Stromal cell of bone marrow (primary cell): Measurements from ENCODE around the gene SLC22A3.
"Not testable (repeated sequence)": the region's sequence is repeated elsewhere in the genome, so short reads cannot be mapped to it uniquely, and the experiment has no call there.

ENCODE experiments used
- DNase-seq: peaks from one replicate; pipeline ENCODE4 v3.0.0-alpha.2; 2012; ENCODE audit warnings: low read depth

Gene SLC22A3

DNA sequence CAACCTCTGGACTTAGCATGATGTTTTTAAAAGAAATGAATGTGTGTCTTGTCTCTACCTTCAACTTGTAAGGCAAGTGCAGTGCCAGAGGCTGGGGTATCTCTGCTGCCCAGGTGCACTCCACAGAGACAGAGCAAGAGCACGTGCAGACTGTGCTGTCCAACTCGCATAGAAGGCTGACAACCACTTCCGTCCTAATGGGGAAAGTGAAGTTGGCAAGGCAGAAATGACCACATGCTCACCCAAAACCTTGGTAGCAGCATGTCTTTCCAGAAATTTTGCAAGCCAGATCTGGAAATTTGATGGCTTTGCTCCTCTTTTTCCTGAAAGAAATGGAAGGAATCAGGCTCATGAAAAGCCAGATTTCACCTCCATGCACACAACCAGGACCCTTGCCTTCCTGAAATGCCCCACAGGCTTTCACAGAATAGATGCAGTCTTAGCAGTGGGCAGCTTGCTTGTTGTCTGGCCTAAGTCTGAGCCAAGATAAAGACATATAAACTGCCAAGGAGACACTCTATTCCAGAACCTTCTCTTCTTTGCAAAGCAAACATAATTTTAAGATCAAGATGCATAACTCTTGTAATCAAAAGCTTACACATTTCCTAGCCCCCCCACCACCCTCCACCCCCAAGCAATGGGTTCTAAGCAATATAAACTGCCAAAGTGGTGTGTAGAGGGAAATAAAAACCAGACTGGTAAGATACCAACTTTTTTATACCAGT is 26.8 kb downstream of the SLC22A3 start:
- no peak for DNase-seq

DNA sequence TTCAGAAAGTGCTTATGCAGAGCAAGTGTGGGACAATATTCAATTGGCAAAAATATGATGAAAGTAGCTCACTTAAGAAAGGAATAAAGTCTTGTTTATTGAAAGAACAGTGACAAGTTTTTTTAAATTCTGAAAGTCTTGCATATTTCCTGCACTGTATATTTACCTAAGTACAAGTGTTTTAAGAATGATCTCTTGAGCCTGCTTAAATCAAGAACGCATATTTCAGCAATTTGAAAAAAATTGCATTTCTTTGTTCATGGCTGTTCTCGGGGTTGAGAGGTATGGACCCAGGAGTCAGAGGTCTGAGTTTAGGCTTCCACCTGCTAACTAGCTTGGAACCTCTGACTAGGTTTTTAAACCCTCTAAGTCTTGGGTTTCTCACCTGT is 27.4 kb downstream of the SLC22A3 start:
- DNase-seq, result no peak

DNA sequence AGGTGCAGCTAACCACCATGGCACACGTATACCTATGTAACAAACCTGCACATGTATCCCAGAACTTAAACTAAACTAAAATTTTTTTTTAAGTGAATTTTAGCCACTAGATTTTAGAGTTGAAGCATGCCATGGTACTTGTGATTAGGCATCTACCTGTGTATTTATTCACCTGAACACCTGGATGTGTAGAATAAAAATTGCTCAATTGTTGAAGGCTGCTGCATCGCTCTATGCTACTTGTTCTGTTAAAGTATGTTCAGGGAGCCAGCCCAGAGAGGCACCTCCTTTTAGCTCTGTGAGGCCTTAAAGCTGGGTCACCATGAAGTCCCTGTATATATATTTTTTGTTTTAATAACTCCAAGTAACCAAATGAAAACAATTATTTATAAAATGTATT is 28.3 kb downstream of the SLC22A3 start:
- DNase-seq, result no peak

DNA sequence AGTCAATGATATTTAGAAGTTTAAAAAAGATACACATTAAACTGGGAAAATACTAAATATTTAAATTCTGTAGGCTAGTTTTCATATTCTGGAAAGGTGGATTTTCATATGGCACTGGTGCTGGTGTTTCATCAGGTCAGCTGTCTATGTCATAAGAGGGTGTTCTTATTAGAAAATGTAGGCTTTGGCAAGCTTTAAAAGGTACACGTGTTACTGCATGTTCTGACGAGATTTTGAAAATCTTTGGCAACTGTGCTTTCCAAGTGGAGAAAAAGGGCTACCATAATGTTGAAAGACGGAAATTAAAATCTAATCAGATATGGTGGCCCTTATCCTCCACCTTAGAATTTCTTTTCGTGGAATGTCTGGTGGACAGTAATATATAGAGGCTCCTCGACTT is 30.0 kb downstream of the SLC22A3 start:
- DNase-seq, result no peak

DNA sequence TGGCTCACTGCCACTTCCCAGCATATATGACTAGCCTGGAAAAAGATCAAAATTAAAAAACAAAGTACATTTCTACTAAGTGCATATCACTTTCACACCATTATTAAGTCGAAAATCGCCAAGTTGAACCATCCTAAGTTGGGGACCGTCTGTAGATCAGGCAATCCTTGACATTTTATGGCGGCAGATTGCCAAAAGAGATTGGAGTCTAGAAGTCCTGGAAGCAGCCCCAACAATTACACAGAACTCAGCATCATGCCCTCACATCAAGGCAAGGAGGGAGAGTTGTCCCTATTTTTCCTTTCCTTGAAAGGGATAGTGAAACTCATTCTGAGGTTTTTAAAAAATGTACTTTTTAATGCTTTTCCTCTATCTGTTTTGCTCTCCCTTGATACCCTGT is 30.7 kb downstream of the SLC22A3 start:
- DNase-seq, result no peak

DNA sequence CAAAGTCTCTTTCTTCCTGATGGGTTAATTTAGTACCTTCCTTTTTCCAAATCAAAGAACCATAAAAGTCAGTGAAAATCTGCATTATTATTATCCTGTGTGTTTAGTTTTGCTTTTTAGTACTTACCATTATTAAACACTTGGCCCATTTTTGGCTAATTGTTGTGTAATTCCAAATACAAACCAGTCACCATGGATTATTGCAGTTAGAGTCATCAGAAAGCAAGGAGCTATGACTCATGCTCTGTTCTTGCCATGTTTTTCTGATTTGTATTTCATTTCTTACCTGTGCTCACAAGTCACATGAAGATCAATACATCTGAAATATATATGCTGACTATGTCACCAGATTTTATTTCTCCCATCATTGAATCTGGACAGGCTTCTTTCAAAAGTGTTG is 31.3 kb downstream of the SLC22A3 start:
- DNase-seq, result no peak

DNA sequence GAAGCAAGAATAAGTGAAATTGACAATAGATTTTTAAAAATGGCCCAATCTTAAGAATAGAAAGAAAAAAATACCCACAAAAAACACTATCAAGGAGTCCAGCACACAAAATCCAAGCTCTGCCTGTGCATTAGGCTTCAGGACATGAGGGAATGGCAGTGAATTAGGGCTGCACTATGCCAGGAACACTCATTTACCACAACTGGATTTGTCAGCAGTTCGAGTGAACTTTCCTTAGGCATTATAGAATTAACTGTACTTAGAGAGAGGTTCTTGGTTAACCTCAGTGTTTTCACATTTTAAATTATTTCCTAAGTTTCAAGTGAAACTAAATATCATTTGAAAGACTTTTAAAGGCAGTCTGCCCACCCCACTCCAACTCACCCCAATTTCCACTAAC is 34.8 kb downstream of the SLC22A3 start:
- DNase-seq, result no peak

DNA sequence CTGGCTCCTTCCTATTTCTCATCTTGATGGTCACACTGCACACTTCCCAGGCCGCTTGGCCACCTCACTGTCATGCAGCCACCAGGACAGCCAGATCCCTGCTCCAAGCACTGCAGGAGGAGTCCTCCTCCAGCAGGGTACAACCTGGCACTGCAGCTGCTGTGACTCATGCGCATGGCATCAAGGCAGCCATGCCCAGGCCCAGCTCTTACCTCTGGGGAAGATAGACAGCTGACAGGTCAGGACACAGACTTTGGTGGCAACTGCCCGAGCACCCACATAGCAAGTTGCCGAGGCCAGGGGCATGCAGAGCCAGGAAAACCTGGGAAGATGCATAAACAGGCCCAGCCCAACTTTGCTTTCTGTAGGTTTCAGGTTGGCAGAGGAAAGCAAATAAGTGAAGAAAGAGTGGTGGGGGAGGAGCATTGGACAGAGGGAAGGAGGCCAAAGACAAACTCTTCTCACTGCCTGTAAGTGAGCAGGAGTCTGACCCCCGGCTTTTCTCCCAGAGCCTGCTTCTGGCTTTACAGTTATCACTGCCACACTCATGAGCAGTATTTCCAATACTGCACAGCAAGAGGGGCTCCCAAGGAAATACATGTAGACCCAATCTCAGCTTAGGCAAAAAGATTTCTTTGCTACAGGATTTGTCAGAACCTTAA is 38.8 kb downstream of the SLC22A3 start:
- DNase-seq, result no peak

DNA sequence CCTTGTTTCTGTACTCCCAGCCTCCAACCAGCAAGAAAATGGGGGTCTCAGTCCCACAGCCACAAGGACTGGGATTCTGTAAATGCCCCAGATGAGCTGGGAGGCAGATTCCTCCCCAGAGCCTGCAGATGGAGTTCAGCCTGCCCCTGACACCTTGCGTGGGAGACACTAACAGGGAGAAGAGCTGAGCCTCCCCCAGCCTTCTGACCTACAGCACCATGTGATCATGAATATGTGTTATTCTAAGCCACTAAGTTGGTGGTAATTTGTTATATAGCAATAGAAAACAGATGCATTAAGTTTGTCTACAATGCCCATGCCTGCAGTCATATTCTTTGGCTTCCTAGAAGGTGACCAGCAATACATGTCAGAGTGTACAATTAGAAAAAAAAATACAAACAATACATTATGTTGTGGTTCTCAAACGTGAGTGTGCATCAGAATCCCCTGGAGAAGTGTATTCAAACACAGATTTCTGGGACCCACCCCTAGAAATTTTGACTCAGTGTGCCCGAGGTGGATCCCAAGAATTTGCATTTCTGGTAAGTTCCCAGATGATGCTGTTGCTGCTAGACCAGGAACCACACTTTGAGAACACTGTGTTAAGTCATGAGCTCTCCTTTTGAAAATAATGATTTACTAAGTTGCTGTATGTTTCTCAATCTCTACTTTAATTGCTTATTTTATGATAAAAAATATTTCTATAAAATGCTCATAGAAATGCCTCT is 39.9 kb downstream of the SLC22A3 start:
- no peak for DNase-seq

DNA sequence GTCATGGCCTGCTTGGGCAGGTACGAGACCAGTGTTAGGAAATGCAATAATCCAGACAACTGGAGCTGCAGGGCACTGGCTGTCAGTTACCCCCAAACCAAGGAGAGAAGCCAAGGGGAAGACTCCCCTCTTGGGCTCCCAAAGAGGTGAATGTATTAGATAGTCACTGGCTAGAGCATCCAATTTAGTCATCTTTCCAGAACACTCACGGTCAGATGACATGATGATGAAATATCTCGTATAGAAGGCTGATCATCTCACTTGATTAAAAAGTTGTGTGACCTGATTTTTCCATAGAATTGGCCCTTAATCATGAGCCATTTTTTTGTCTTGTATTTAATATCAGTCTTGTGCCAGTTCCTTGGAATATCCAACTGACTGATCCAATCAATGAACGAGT is 40.7 kb downstream of the SLC22A3 start:
- no peak for DNase-seq

DNA sequence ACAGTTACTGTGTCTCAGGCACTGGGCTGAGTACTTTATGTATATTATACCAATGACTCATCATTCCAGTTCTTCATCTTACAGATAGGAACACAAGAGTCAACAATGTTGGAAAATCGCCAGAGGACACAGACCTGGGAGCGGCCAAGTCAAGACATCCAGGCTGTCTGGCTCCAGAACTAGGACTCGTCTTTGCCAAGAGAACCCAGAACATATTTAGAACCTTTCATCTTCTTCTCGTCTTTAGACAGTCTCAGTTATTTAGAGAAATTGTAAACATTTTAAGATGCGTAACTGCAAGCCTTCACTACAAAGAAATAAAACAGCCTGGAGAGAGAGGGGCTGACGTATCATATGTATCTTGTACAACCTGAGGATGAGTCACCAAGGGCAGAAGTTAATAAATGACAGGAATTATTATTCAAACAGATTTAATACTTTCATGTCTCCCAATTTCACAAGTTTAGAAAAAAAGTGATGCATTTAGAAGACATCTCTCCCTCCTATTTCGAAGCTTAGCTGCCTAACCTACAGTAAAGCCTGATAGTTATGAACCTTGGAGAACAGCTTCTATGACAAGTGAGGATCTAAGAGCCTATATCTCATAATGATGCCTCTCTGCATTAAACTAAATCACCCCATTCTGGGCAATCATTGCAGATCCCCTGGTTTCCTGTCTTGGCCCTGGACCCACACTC is 43.4 kb downstream of the SLC22A3 start:
- no peak for DNase-seq

DNA sequence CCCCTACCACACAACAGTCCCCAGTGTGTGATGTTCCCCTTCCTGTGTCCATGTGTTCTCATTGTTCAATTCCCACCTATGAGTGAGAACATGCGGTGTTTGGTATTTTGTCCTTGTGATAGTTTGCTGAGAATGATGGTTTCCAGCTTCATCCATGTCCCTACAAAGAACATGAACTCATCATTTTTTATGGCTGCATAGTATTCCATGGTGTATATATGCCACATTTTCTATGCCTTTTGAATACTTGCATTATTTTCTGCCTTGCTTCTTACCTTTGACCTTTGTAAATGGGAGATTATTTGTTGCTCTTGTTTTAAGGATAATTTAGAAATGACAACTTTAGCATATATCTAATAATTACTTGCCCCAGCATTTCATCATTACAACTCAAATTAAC is 45.3 kb downstream of the SLC22A3 start:
- not testable (repeated sequence) for DNase-seq

DNA sequence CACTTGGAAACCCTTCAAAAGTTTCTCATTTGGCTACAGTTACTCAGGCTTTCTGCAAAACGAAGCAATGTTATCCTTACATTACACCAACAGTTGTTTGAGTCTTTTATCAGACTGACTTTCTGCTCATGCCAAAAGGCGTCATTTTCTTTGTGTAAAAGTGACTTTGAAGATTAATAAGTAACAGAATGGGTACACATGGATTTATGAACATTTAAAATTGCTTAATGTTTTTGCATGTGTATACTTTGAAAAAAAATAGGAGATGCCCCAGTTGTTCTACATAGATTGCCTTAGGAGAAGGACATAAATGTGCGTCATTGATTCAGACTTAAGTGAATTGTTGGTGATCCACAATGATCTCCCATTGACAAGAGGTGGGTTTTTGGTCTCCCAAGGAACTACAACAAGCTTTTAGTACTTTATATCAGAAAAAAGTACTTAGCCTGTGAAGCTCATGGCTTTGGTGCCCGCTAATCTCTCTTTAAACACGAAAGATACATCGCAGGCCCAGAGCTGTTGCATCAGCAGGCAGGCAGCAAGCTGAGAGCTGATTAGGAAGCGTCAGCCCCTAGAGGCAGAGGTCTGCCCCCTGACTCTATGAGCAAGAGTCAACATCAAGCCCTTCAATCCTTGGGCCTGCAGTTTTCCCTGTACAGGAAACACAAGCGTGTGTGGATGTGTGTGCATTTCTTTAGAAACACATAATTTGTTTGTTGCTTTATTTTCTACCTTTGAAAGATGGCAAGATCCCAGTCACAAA is 45.9 kb downstream of the SLC22A3 start:
- no peak for DNase-seq

DNA sequence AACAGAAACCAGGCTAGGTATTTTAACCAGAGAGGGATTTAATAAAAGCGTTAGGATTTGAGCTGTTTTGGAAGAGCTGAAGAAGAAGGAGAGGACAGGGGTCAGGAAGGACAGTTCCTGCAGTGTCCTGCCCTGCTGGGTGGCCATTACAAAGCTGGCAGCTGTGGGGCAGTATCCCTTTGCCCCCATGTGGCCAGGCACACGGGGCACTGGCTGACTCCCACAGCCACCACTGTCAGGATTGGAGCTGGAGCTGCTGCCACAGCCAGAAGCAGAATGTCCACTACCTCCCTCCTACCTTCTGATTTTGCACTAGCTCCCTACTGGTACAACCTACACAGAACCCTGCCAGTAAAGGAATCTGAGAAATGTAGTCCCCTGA is 46.5 kb downstream of the SLC22A3 start:
- no peak for DNase-seq

DNA sequence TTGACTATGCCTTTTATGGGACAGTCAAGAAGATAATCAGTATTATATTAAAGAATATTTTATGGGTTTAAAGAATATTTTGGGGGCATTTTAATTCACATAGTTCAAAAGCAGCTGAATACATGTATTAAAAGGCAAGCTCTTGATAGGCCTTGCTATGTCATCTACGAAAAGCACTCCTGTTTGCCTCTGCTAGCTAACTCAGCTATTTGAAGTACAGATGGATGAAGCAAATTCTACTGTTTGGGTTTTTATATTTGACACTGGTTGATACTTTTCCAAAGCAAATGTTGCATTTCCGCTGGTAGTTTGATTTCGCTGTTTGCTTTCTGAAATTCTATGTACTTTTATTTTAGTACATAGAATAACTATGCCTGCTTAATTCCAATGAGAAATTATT is 47.0 kb downstream of the SLC22A3 start:
- no peak for DNase-seq

DNA sequence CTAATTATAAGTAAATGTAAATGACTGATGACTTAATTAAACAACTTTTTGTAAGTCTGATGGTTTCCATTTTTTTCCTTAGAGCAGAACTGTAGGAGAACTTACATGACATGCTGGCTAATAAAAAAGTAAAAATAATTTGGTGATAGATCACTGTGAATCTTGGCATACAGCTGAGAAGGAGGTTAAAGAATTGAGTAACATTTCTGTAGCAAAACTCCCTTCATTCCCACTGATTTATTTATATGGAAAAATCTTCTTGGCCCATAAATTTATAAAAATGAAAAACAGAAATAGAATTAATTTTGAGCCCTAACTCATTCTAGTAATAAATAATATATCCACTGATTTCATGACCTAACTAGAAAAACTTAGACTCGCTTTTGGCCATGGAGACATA is 48.1 kb downstream of the SLC22A3 start:
- no peak for DNase-seq

DNA sequence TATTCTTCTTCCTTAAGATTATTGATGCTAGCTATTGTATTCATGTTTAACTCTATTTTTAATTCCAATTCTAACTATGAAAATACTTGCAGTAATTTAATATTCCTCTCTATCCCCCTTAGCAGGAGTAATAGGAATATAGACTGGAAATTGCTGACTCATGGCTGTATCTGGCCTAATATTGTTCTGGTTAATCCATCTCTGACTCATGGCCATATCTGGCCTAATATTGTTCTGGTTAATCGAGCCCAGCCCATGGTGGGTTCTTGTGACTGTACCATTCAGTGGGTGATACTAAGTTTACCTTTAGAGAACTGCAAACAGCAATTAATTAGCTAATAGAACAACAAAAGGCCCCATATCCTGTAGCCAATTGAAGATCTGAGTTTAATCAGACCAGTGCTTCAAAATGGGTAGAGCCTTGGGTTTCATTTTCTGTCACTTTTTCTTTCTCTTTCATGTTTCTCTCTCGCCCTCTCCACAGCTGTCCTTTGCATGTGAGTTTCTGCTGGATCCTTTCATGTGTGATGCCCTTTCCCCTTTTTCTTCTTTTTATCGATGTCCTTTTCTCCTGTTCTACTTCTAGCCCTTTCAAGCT is 50.6 kb downstream of the SLC22A3 start:
- no peak for DNase-seq

DNA sequence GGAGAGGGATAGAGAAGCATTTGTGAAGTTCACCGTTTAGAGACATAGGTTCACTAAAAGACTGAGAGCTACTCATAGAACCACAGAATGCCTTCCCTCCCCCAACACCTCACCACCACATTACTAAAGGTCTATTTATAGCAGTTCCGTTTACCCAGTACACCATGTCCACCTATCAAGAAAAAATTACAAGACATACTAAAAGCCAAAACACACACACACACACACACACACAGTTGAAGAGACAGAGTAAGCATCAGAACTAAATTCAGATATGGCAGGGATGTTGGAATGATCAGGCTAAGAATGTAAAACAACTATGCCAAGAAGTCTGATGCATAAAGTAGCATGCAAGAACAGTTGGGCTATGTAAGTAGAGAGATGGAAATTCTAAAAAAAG is 52.3 kb downstream of the SLC22A3 start:
- DNase-seq, result no peak

DNA sequence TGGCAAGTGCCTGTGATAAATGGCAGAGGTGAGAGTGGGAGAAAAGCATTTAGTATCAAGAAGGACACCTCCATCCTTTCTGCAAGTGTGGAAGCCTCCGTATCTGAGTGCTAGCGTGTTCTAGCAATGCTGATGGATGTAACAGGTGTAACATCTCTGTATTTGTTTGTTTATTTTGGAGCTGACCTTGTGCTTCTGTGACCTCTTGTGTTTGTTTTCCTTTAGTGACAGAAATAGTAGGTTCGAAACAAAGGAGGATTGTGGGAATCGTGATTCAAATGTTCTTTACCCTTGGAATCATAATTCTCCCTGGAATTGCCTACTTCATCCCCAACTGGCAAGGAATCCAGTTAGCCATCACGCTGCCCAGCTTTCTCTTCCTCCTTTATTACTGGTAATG is 60.4 kb downstream of the SLC22A3 start:
- no peak for DNase-seq

DNA sequence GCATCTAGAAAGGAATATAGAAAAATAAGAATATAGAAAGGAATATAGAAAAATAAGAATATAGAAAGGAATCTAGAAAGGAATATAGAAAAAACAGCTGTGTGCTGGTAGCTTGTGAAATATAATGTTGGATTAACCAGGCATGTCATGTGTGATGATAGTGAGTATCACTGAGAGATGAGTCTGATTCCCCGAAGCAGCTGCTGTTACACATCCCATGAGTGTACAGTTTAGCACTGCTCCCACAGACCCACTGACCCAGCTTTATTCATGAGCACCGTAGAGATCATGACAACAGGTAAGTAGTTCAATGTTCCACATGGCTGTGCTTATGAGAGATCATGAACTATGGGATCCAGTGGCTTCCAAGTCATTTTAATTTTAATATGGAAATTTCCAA is 64.8 kb downstream of the SLC22A3 start:
- DNase-seq, result no peak

DNA sequence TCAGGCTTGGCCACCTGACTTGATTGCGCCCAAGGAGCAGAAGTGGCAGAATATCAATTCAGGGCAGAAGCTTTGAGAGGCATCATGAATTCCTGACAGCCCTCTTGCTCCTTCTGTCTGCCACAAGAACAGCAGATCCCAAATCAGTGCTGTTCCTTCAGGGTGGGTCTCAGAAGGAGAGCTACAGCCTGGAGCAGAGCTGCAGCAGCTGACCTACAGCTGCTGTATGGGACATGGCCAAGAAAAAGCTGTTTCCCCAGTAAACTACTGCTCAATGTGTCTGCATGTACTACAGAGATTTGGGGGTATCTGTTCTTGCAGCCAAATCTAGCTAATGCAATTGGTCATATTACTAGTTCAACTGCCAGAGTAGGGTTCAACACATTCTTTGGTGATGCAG is 69.0 kb downstream of the SLC22A3 start:
- DNase-seq, result no peak

DNA sequence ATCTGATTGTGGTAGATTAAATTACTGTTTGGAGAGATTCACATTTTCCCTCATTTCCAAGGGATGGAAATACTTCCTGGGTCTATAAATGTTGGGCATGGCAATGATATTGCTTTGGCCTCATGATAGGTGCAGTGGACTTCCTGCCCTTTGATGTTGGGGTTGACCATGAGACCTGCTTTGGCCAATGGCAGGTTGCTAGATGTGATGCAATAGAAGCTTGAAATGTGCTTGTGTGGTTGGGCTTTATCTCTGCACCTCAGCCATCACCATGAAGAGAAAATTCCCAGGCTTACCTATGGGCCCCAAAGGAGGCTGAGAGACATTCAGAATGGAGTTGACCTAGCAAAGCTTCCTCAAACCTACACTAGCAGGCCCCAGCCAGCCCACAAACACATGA is 69.4 kb downstream of the SLC22A3 start:
- no peak for DNase-seq
